Mesenteric fat pad (tissue), 1 donor: ENCODE measurements around the gene ZNF33B. TPM values are rescaled to one million over a fixed set of nuclear protein-coding genes. Genes with fewer than 3 reads are reported as not detected.
"Not testable (repeated sequence)": the region's sequence is repeated elsewhere in the genome, so short reads cannot be mapped to it uniquely, and the experiment has no call there.

Experiments
- DNase-seq: peaks from one replicate; pipeline ENCODE4 v3.0.0-alpha.2; 2020; ENCODE audit warnings: low spot score
- total RNA-seq: library from RNA; stranded (reverse); fragmentation: NEBNext Ultra II Directional; extraction: Animal tissue kit (Norgen Biotek cat#: 25700); gene quantifications from one replicate; pipeline ENCODE4 v1.2.1, GENCODE V29; 2021
- donor health status: DM: yes; HTN: yes; CAD: no.

The ZNF33B gene
- total RNA-seq, 1 donor from 2014 or later: 8.5 TPM

- no peak for DNase-seq
Observed at GRCh38 chr10:42618424-42618823, 19.9 kb downstream of the ZNF33B start.

GRCh38 chr10:42615419-42615818, 23.0 kb downstream of the ZNF33B start:
- DNase-seq: no peak

- no peak for DNase-seq
Observed at GRCh38 chr10:42609872-42610271, 28.5 kb downstream of the ZNF33B start.

GRCh38 chr10:42598249-42598873, 40.0 kb downstream of the ZNF33B start:
- no peak for DNase-seq

- no peak for DNase-seq
Observed at GRCh38 chr10:42596196-42596595, 42.2 kb downstream of the ZNF33B start.

GRCh38 chr10:42594246-42594650, 44.1 kb downstream of the ZNF33B start:
- DNase-seq: no peak

GRCh38 chr10:42593284-42593683, 45.1 kb downstream of the ZNF33B start:
- no peak for DNase-seq

- DNase-seq: no peak
Observed at GRCh38 chr10:42583828-42584227, 54.5 kb downstream of the ZNF33B start.

GRCh38 chr10:42578019-42578418, 60.4 kb downstream of the ZNF33B start:
- DNase-seq: no peak

GRCh38 chr10:42576338-42576737, 62.0 kb downstream of the ZNF33B start:
- DNase-seq: no peak

- DNase-seq: no peak
Observed at GRCh38 chr10:42574336-42574735, 64.0 kb downstream of the ZNF33B start.

- DNase-seq: no peak
Observed at GRCh38 chr10:42556931-42557330, 81.4 kb downstream of the ZNF33B start.

GRCh38 chr10:42553576-42553975, 84.8 kb downstream of the ZNF33B start:
- not testable (repeated sequence) for DNase-seq

- no peak for DNase-seq
Observed at GRCh38 chr10:42553064-42553407, 85.3 kb downstream of the ZNF33B start.

- peak; percentile 97 for DNase-seq
Observed at GRCh38 chr10:42552188-42553063, 85.9 kb downstream of the ZNF33B start.

GRCh38 chr10:42551582-42552187, 86.7 kb downstream of the ZNF33B start:
- DNase-seq: no peak

GRCh38 chr10:42549851-42550250, 88.5 kb downstream of the ZNF33B start:
- no peak for DNase-seq

- no peak for DNase-seq
Observed at GRCh38 chr10:42548254-42548653, 90.1 kb downstream of the ZNF33B start.

- DNase-seq: no peak
Observed at GRCh38 chr10:42544945-42545344, 93.4 kb downstream of the ZNF33B start.

- no peak for DNase-seq
Observed at GRCh38 chr10:42543840-42544372, 94.5 kb downstream of the ZNF33B start.
